GM19328 (cell line): Measurements from ENCODE around the gene HIRA.
"Not testable (repeated sequence)": the region's sequence is repeated elsewhere in the genome, so short reads cannot be mapped to it uniquely, and the experiment has no call there.

Experiments
- ATAC-seq: cut with Tn5 transposase; IDR thresholded peaks from one replicate; pipeline ENCODE4 v1.9.1; 2021; ENCODE audit warnings: mild to moderate bottlenecking, moderate library complexity; ENCODE audit not compliant: unreplicated experiment

The HIRA gene

DNA sequence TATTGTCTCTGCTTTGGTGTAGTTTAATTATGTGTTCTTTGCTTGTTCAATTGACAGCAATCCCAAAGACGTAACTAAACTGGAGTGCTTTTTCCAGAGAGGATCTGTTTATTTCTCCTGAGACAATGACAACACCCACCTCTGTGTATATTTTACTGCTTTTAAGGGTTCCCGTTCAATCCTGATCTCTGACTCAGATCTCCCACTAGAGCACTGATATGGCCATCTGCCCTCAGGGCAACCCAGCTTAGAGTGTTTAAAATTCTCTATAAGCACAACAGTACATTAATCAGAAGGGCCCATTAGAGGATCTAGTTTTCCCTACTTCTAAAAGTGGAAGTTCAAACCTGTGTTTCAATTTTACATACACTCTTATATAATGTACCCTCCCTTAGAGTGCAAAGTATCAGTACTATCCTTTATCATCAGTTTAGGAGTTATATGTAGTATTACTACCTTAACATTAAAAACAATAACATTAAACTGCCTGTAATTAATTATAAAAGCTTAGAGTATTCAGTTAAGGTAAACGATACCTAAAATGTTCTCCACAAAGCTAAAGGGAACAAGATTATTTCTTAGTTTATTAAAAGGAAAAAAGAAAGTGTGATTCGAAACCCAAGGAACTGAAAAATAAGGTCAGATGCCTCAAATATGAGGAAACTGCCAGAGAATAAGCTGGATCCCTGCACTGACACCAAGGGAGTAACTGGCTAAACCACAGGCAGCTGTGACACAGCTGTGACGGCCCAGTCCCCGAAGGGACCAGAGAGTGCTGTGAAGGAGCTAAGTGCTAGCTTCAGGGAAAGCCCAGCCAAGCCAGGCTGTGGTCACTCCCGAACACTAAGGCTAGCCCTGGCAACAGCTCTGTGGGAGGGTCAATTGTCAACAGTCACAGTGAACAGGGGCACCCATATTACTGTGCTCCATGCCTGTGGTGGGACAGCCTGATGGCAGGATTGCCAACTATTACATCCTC is 32.2 kb upstream of the HIRA start:
- no peak for ATAC-seq

DNA sequence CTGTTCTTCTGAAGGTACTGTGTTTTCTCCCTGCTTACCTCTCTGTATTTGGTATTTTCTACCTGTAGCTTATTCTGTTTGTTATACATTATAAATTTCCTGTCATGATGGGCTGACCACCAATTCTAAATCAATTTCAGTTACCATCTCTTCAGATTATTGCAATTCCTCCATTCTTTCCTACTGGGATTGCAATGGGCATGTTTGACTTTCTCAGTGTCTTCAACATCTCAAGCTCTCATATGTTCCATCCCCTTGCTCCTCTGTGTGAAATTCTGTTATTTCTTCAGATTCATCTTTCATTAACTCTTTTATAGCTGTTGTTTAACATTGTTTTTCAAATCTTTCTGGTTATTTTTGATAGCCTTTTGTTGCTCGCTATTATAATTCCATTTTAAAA is 31.5 kb upstream of the HIRA start:
- no peak for ATAC-seq

DNA sequence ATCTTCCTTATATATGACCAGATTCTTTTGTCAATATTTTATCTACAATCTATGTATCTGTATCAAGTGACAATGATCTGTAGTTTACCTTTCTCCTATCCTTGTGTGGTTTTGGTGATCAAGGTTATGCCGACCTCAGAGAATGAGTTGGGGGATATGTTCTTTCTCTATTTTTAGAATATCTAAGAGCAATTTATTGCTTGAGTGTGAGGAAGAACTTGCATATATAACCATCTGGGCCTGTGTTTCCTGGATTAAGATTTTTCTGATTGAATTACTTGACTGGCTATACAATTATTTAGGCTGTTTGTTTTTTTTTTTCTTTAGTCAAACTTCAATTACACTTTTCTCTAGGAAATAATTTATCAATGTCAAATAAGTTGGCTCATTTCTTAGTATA is 30.0 kb upstream of the HIRA start:
- no peak for ATAC-seq

DNA sequence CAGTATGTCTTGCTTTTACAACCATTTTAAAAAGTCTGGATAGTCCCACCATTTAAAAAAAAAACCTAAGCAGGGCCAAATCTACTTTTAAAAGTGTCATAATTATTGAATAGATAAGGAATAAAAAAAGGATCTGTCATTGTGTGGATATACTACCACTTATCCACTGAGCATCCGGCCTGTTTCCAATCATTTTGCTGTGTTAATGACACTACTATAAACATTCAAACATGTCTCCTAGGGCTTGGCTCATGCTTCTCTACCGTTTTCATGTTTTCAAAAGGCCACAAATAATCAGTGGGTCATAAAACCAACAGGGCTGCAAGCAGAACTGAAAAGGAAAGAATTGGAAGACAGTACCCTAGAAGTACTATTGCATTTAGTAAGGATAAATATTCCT is 28.5 kb upstream of the HIRA start:
- no peak for ATAC-seq

DNA sequence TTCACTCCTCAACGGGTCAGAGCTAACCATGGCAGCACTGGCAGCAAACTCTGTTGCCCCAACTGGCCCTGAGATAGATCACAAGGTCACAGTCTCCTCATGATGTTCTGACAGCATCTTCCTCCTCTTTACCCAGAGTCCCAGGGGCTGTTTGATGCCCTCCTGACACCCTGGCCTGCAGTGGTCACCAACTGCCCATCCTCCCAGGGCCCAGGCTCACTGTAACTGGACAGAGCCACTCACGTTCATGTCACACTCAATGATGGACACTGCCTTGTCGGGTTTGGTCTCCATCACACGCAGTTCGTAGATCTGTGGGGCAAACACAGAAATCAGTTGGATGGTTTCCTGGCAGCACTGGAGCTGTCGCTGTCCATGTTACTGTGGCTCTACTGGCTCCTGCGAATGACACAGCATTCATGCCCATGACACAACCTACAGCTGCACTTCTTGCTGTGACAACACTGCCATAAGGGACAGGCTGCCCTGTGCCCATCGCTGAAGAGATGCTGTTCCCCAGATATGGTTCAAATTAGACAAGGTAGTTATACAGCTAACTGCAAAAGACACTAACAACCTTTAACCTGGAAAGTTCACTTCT is 26.4 kb upstream of the HIRA start:
- ATAC-seq, result no peak

DNA sequence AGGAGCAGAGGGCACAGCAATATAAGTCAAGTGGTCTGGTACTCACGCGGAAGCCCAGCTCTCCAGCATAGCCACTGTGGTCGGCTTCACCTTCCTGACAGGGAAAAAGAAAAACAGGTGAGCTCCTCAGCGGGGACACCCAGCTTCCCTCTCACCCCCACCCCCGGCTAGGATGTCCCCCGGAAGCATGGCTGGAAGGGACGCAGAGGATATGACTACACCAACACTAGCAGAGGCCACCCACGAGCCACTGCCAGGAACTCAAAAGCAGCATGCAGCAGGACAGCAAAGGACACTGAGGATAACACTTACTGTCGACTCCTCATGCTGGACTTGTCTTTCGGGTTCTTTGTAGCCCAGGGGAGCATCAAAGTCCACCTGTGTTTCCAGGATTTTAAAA is 25.0 kb upstream of the HIRA start:
- ATAC-seq, result no peak

DNA sequence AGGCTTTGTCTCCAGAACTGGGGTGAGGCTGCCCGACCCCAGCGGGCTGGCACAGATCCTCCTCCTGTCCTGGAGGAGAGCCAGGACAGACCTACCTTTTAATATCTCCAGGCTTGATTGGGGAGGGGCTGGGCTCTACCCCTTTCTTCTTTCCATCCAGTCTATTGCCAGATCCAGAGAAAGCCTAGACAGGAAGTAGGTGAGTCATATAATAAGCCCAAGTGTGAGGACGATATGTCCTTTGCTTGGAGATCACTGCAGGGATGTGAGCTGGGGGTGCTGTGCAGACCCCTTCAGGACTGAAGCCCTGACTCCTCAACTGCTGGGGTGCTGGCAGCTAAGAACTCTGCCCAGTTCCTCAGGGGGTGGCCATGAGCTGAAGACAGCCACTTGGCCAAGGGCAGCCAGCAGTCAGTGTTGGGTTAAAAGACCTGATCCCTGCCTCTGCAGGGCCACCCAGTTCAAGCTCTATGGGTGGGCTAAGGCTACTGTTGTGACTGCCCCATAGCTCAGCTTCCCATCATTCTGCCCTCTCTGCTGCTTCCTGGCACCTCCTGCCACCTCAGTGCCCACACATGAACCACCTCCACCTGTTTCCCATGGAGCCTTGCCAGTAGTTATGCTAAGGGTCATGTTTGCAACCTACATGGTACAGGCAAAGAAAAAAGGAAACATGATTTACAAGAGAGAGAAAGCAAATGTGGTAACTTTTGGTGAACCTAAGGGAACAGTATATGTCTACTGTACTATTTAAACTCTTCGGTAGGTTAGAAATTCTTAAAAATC is 24.2 kb upstream of the HIRA start:
- no peak for ATAC-seq

DNA sequence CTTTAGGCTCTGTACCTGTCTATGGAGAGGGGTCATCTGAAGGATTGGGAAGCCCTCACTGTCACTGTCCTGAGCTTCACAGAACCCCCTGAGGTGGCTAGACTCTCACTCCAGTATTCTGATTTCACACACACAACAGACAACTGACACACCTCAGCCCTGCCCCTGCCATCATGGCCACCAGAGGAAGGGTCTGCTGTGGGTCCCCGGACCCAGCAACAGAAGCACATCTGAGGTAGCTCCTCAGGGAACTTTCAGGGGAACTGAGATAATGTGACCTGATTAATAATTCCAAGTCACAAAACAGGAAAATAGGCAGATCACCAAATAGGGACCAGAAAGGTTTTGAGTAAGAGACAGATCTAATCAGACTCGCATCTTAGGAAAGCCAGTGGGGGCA is 23.5 kb upstream of the HIRA start:
- no peak for ATAC-seq

DNA sequence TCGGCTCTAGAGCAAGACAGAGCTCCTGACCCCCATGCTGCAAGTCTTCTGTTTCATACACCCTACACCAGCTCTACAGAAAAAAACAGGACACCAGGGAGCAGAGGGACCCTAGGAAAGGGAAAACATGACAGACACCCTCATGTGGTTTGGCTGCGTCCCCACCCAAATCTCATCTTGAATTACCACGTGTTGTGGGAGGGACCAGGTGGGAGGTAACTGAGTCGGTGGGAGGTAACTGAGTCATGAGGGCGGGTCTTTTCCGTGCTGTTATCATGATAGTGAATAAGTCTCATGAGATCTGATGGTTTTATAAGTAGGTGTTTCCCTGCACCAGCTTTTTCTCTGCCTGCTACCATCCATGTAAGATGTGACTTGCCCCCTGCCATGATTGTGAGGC is 22.6 kb upstream of the HIRA start:
- ATAC-seq, result no peak

DNA sequence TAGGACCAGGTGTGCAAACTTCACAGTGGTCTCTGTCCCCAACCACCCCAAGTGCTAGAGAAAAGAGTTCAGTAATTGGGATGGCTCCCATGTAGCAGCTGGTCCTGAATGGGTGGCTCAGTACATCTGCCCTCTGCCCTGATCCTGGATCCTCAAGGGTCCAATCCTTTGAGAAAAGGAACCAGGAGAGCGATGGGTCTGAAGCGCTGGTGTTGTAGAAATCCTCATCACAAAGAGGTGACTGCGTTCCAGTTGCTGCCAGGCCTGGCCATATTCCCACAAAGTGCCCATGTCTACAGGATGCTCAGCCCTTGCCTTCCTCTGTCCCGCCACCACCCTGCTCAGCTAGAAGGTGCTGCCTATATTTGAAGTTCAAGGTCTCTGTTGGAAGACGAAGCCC is 22.2 kb upstream of the HIRA start:
- no peak for ATAC-seq

DNA sequence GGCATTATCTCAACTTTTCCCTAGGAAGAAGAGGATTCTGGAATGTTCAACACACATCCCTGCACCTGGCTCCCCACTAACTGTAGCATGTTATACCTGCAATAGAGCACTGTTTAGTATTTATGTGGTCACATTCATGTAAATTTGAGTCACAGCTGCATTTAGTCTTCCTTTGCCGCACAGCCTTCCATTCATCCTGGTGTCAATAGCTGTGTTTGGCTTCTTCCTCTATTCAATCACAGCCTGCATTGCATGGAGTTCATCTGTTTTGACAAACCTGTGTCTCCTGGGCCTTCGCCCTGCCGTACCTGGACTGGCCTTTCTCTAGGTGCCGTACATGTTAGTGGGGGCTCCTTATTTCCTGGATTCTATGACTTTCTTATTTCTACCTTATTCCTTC is 20.0 kb upstream of the HIRA start:
- no peak for ATAC-seq

DNA sequence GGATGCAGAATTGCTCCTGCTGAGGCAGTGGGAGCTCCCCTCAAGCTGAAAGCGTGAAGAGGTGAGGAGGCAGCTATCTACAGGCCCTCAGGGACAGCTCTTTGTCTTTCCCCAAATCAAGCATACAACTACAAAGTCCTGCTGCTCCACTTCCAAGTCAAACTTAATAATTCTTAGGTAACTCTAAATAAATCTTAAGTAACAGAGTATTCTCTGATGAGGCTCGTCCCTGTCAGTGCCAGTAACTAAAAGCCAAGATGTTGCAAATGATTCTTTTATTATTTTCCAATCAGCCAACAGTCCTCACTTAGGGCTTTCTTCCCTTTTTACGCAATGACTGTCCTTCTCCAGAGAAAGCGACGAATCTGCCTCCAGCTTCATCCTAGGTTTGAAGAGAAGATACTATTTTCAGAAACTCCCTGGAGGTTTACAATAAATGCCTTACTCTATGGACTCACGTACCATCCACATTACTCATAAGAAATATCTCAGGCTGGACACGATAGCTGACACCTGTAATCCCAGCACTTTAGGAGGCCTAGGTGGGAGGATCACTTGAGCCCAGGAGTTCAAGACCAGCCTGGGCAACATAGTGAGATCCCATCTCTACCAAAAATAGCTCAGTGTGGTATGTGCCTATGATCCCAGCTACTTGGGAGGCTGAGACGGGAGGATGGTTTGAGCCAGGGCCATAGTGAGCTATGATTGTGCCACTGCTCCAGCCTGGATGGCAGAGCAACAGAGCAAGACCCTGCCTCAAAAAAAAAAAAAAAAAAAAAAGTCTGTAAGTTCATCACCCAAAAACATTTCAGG is 19.0 kb upstream of the HIRA start:
- no peak for ATAC-seq

DNA sequence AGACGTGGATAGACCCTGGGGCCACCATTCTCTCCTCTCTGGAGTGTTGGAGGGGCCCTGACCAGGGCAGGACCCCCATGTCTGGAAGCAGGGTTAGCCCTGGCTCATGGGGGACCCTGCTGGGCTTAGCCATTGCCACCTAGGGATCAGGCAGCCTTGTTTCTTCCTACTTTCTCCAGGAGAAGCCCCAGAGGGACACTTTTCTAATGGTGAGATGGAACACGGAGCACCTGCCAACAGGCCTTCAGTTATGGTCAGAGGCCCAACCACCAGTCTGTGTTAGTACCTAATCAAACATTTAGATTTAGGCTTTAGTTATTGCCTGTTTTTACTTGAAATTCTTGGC is 17.9 kb upstream of the HIRA start:
- ATAC-seq, result no peak

DNA sequence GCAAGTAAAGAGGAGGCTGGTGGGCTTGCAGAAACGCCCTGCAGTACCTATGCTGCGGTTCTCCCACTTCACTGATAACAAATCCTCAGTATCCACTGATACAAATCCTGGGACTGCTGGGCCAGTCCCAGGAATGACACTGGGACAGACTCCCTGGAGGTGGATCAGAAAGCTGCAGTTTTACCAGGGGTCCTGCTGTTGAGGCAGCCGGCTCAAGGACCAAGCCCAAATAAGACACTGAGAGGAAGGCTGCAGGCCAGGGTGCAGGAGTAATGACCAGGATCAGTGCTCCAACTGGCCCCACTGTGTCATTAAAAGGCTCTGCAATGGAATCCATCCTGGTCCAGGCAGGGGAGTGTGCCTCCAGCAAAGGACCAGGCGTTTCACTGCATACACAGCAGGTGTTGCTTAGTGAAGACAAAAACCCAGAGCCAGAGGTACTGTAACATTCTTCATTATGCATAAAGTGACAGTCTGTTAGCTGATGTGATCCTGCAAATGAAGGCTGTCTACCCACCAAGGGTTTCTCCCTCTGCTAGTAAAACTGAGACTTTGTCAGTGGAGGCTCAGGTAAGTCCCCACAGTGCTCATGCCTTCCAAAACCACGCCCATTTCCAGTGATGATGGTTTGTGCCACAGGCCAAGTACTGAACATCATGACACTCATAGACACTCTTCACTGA is 17.3 kb upstream of the HIRA start:
- no peak for ATAC-seq

DNA sequence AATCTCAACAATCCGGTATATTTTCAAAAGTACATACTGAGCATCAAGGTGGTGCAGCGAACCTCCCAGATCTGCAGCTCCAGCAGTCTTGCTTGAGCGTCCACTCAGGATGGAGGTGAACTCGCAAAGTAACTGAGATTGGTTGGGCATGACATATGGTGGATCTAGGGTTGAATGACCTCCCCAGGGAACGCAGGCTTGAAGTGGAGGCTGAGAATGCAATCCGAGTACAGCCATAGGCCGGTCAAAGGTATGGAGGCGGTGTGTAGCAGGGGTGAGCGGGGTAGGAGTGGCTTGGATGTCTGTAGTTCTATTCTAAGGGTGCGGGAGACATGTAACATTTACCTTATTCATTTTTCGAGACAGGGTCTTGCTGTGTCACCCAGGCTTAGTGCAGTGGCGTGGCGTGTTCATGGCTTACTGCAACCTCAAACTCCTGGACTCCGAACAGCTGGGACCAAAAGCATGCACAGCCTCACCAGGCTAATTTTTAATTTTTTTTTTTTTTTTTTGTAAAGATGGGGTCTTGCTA is 16.6 kb upstream of the HIRA start:
- peak; percentile 12 for ATAC-seq

DNA sequence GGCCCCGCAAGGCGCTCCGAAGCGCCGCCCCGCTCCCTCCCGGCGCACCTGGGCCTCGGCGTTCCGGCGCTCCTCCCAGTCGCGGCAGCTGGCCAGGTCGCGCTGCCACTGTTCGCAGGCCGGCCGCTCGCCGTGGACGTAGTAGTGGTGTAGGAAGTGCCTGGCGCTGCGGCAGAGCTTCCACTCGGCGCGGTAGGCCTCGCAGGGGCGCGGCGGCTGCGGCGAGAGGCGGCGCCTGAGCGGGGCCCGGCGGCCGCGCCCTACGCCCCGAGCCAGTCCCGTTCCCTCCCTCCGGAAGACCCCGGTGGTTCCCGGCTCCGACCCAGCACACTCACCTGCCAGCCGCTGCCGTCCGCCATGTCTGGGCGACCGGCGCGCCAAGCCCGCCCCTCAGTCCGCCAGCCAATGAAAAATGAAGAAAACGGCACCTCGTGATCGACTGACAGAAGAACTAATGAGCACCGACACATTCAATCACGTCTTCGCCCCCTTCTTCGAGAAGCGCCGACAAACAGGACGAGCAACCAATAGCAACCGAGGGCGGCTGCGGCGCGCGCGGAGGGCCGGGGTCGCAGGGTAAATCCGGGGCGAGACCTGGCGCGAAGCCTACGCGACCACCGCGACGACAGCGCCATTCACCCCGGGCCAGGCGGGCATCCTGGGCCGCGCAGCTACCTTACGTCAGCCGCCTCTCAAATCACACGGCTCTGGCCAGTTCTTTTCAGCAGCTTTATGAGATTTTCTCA is 16.0 kb upstream of the HIRA start, which contains the start of gene C22orf39:
Gene C22orf39 (minus strand): TSS at position 382 of the 746 bp plus-strand sequence. CDS start 23 bp downstream, at position 359.
- ATAC-seq, result peak; percentile 73

DNA sequence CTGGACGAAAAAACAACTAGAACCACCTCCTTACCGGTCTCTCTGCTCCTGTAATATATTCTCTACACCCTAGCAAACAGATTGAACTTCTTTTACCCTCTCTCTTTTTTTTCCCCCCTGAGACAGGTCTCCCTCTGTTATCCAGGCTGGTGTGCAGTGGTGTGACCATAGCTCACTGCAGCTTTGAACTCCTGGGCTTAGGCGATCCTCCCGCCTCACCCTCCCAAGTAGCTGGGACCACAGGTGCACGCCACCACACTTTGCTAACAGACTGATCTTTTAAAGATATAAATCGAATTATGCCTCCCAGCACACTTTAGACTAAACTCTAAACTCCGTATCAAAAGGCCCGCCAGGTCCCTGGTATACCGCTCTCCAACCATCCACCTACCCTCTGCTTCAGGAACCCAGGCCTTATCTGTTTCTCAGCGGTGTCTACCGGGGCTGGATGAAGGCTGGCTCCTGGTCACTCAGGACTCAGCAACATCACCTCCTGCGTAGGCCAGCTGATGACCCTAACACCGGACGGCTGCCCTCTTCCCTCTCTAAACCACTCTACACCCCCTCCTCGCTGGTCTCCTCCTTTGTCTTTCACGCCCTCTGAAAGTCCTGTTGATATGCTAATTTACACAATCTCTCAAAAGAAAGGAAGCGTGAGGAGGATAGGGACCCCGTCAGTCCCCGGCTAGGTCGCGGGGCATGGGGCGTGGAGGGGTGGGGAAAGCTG is 15.2 kb upstream of the HIRA start:
- ATAC-seq, result no peak

DNA sequence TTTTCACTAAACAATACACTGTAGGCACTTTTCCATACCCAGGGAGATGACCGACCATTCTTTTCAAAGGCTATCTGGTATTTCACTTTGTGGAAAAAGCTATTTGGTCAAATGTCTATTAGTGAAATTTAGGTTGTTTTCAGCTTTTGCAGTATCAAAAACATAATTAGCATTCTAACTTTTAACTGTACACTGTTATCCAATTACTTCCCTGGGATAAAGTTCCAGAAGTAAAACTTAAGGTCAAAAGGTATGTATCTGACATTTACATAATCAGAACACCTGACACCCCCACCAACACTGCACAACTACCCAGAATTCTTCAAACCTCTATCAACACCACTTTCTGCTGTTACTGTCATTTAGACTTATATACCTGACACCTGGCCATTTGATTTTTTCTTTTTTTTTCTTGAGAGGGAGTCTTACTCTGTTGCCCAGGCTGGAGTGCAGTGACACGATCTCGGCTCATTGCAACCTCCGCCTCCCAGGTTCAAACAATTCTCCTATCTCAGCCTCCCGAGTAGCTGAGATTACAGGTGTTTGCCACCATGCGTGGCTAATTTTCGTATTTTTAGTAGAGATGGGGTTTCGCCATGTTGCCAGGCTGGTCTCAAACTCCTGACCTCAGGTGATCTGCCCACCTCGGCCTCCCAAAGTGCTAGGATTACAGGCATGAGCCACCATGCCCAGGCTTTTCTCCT is 13.9 kb upstream of the HIRA start:
- not testable (repeated sequence) for ATAC-seq
